SK-N-SH (cell line): Measurements from ENCODE around the gene HIF1A. TPM values are rescaled to one million over a fixed set of nuclear protein-coding genes. Genes with fewer than 3 reads are reported as not detected.
"Not testable (repeated sequence)": the region's sequence is repeated elsewhere in the genome, so short reads cannot be mapped to it uniquely, and the experiment has no call there.

Source experiments
- CTCF ChIA-PET: fragments of 300-600, 350-600 bp; formaldehyde crosslinking; extraction: SDS; loops from one replicate; lab custom pipeline; 2021; lab: Yijun Ruan, JAX
- POLR2A ChIA-PET: fragments of 350-600 bp; sonication (Branson Sonifier 250); formaldehyde crosslinking; extraction: SDS; loops from one replicate; lab custom pipeline; 2020; ENCODE audit warnings: antibody characterized with exemption, inconsistent platforms; lab: Yijun Ruan, JAX
- DNase-seq: peaks from one replicate; pipeline ENCODE4 v3.0.0; 2012
- H2AFZ ChIP-seq: fragments of 200-600 bp; sonication (generic); 2 replicates; pipeline ENCODE4 v1.8.1; 2016; ENCODE audit warnings: antibody characterized with exemption, mild to moderate bottlenecking, low read depth
- H3F3A ChIP-seq: fragments of 200-600 bp; sonication (generic); replicated peaks from 2 replicates; pipeline ENCODE3; 2016; ENCODE audit warnings: antibody characterized with exemption, mild to moderate bottlenecking; ENCODE audit not compliant: insufficient read depth
- H3K27ac ChIP-seq, 2 experiments: fragments of 200-500 bp in 1 of 2; fragments of 200-600 bp in 1 of 2; sonication (Bioruptor generic) in 1 of 2; sonication (generic), shearing (Covaris generic) in 1 of 2; 2 replicates each; pipeline versions ENCODE4 v1.5.1 to v1.6.1; 2014 to 2016; ENCODE audit warnings: low read depth in 2 of 2, inconsistent platforms in 1 of 2, low read length in 1 of 2, mild to moderate bottlenecking in 1 of 2, mixed read lengths in 1 of 2
- H3K27me3 ChIP-seq: fragments of 200-600 bp; sonication (generic), shearing (Covaris generic); 2 replicates; pipeline ENCODE4 v1.6.1; 2016; ENCODE audit warnings: mixed run types; ENCODE audit not compliant: insufficient read depth
- H3K36me3 ChIP-seq, 2 experiments: fragments of 200-500 bp in 1 of 2; fragments of 200-600 bp in 1 of 2; sonication (Bioruptor generic) in 1 of 2; sonication (generic) in 1 of 2; replicated peaks in 1 of 2; 2 replicates each; pipeline versions ENCODE3 to v1.5.1; 2014 to 2016; ENCODE audit warnings: low read length in 1 of 2, mild to moderate bottlenecking in 1 of 2; ENCODE audit not compliant: insufficient read depth in 2 of 2, control insufficient read depth in 1 of 2
- H3K4me1 ChIP-seq, 2 experiments: fragments of 200-500 bp in 1 of 2; fragments of 200-600 bp in 1 of 2; sonication (Bioruptor generic) in 1 of 2; sonication (generic), shearing (Covaris generic) in 1 of 2; 2 replicates each; pipeline versions ENCODE4 v1.5.1 to v1.6.1; 2014 to 2016; ENCODE audit warnings: low read depth in 1 of 2, low read length in 1 of 2, mixed run types in 1 of 2; ENCODE audit not compliant: insufficient read depth in 2 of 2, control insufficient read depth in 1 of 2
- H3K4me2 ChIP-seq: fragments of 200-600 bp; sonication (generic), shearing (Covaris generic); 2 replicates; pipeline ENCODE4 v1.6.1; 2017; ENCODE audit warnings: mixed run types
- H3K4me3 ChIP-seq, 2 experiments: fragments of 200-500 bp in 1 of 2; fragments of 200-600 bp in 1 of 2; sonication (Bioruptor generic) in 1 of 2; sonication (generic), shearing (Covaris generic) in 1 of 2; 2 replicates each; pipeline versions ENCODE4 v1.5.1 to v1.8.1; 2014 to 2016; ENCODE audit warnings: low read depth in 2 of 2, inconsistent platforms in 1 of 2, low read length in 1 of 2, mild to moderate bottlenecking in 1 of 2, mixed read lengths in 1 of 2, moderate library complexity in 1 of 2
- H3K79me2 ChIP-seq: fragments of 200-600 bp; sonication (generic); 2 replicates; pipeline ENCODE4 v1.8.1; 2017; ENCODE audit warnings: mild to moderate bottlenecking; ENCODE audit not compliant: insufficient read depth
- H3K9ac ChIP-seq: fragments of 200-600 bp; sonication (generic); 2 replicates; pipeline ENCODE4 v1.6.1; 2017; ENCODE audit warnings: mixed run types
- H3K9me2 ChIP-seq: fragments of 200-600 bp; sonication (generic); 2 replicates; pipeline ENCODE4 v1.6.1; 2017; ENCODE audit warnings: mixed run types
- H3K9me3 ChIP-seq: fragments of 200-600 bp; sonication (generic); 2 replicates; pipeline ENCODE4 v1.6.1; 2017; ENCODE audit warnings: mixed run types, mild to moderate bottlenecking, moderate library complexity
- H4K20me1 ChIP-seq: fragments of 200-600 bp; sonication (generic); 2 replicates; pipeline ENCODE4 v1.6.1; 2017; ENCODE audit warnings: mild to moderate bottlenecking, mixed run types; ENCODE audit not compliant: insufficient read depth
- CTCF ChIP-seq: fragments of 200-600 bp; sonication (generic); IDR thresholded peaks from 2 replicates; pipeline ENCODE4 v1.6.1; 2017; ENCODE audit warnings: antibody characterized with exemption, mild to moderate bottlenecking, moderate library complexity
- ELF1 ChIP-seq: IDR thresholded peaks from 2 replicates; pipeline ENCODE4 v1.4.0; 2012
- EP300 ChIP-seq, 2 experiments: IDR thresholded peaks; 2 replicates each; pipeline versions ENCODE4 v1.4.0 to v1.6.1; 2012; ENCODE audit warnings: borderline replicate concordance in 1 of 2, low read depth in 1 of 2, low read length in 1 of 2
- FOSL2 ChIP-seq: IDR thresholded peaks from 2 replicates; pipeline ENCODE4 v1.4.0; 2012; ENCODE audit warnings: low read depth, mild to moderate bottlenecking, moderate library complexity, borderline replicate concordance
- JUND ChIP-seq: IDR thresholded peaks from 2 replicates; pipeline ENCODE4 v1.4.0; 2012
- MAX ChIP-seq: IDR thresholded peaks from 2 replicates; pipeline ENCODE4 v1.4.0; 2012; ENCODE audit warnings: low read depth
- NRF1 ChIP-seq: IDR thresholded peaks from 2 replicates; pipeline ENCODE4 v1.6.1; 2012; ENCODE audit warnings: low read depth, mild to moderate bottlenecking, low read length
- RAD21 ChIP-seq: IDR thresholded peaks from 2 replicates; pipeline ENCODE4 v1.6.1; 2012; ENCODE audit warnings: mild to moderate bottlenecking, low read length
- RCOR1 ChIP-seq: fragments of 150-350 bp; IDR thresholded peaks from 2 replicates; pipeline ENCODE4 v1.6.1; 2017; ENCODE audit warnings: antibody characterized with exemption, low read length
- RXRA ChIP-seq: IDR thresholded peaks from 2 replicates; pipeline ENCODE4 v1.4.0; 2012; ENCODE audit warnings: low read depth, mild to moderate bottlenecking, borderline replicate concordance
- SMC3 ChIP-seq: IDR thresholded peaks from 2 replicates; pipeline ENCODE4 v1.6.1; 2012; ENCODE audit warnings: low read depth, low read length, improper control_type of control experiment
- TAF1 ChIP-seq: IDR thresholded peaks from 2 replicates; pipeline ENCODE4 v1.6.1; 2012; ENCODE audit warnings: low read depth, mild to moderate bottlenecking, low read length, moderate library complexity, borderline replicate concordance
- TCF12 ChIP-seq: IDR thresholded peaks from 2 replicates; pipeline ENCODE4 v1.4.0; 2012
- WGBS: methylation state at CpG from one replicate; pipeline ENCODE4 v1.1.6; 2017; ENCODE audit warnings: low lambda C conversion rate; 5-methylcytosine and 5-hydroxymethylcytosine counted together
- polyA plus RNA-seq, 3 experiments: library from polyadenylated mRNA; depleted of rRNA; stranded (reverse); fragments of >200 nt; gene quantifications; 2 replicates each; pipeline ENCODE4 v1.2.3, GENCODE V29; 2012

The HIF1A gene
- polyA plus RNA-seq, 1 of the 3 experiments (the other 2 are of a cell fraction): 20.8 TPM

- Histone ChIP-seq H3K4me2 (no peak overlapping the region), H3K36me3 (peaks cover 72 to 89% of the 10 kb centered on the region in 2 experiments), H3K27me3 (no peaks in the 10 kb centered on the region), H3K9me3 (no peaks in the 10 kb centered on the region), H2AFZ (no peak overlapping the region), H3K27ac (no peak overlapping the region), H3K4me1 (no peaks in the 10 kb centered on the region), H3K79me2 (peaks cover 30% of the 10 kb centered on the region), H4K20me1 (no peaks in the 10 kb centered on the region), H3F3A (peaks cover 12% of the 10 kb centered on the region), H3K4me3 (no peak overlapping the region), H3K9me2 (no peaks in the 10 kb centered on the region), H3K9ac (no peak overlapping the region)
- ChIA-PET CTCF (interaction anchor here (0.7 to 2.0 kb wide), 11 partner anchors 9 to 384 kb away, joined by 3 to 9 read pairs (median 3); no protein-coding TSS in a partner anchor), POLR2A (interaction anchor here (1.1 to 1.4 kb wide), 2 partner anchors 11 to 19 kb away, joined by 3 to 4 read pairs; no protein-coding TSS in a partner anchor)
- TF ChIP-seq ELF1 (no peak), MAX (no peak), JUND (no peak), EP300 (IDR thresholded peaks at IDR 0.05; ENCODE audit: borderline replicate concordance in 1 of 2, low read depth in 1 of 2, low read length in 1 of 2) (no peak), FOSL2 (no peak), RAD21 (no peak)
- DNase-seq: no peak
- 93% methylated on average over 6 of the region's 6 CpGs for WGBS
Measured at GRCh38 chr14:61742371-61742770, 47.1 kb downstream of the HIF1A start.

GRCh38 chr14:61744238-61744637 is 48.9 kb downstream of the HIF1A start:
- WGBS: 97% methylated on average over 5 of the region's 5 CpGs
- TF ChIP-seq RCOR1 (no peak), NRF1 (no peak), TAF1 (no peak), TCF12 (no peak), SMC3 (no peak), CTCF (no peak), RAD21 (no peak), RXRA (no peak)
- DNase-seq: no peak
- H3K27me3 ChIP-seq: no peaks in the 10 kb centered on the region
- no peak overlapping the region for H2AFZ ChIP-seq
- H3K9me2 ChIP-seq: no peaks in the 10 kb centered on the region
- no peak overlapping the region for H3K4me2 ChIP-seq
- H4K20me1 ChIP-seq: no peaks in the 10 kb centered on the region
- H3K27ac ChIP-seq: no peak overlapping the region
- CTCF ChIA-PET: interaction anchor here (0.7 to 4.1 kb wide), 3 partner anchors 8 to 481 kb away, joined by 3 to 20 read pairs (median 6); no protein-coding TSS in a partner anchor
- peaks cover 20% of the 10 kb centered on the region for H3K79me2 ChIP-seq
- H3F3A ChIP-seq: peaks cover 12% of the 10 kb centered on the region
- no peak overlapping the region for H3K4me3 ChIP-seq
- H3K4me1 ChIP-seq: no peaks in the 10 kb centered on the region
- POLR2A ChIA-PET: no interaction called here
- no peak overlapping the region for H3K9ac ChIP-seq
- H3K36me3 ChIP-seq: peaks cover 74 to 90% of the 10 kb centered on the region in 2 experiments
- no peaks in the 10 kb centered on the region for H3K9me3 ChIP-seq

- H3K4me2 ChIP-seq, H3K27ac ChIP-seq, H3K27me3 ChIP-seq, DNase-seq, H3K9me3 ChIP-seq, H3K4me3 ChIP-seq, POLR2A ChIA-PET, H4K20me1 ChIP-seq, H3K4me1 ChIP-seq, H3K9me2 ChIP-seq, H3K9ac ChIP-seq, H2AFZ ChIP-seq: not testable (repeated sequence)
- peaks cover 22% of the 10 kb centered on the region for H3F3A ChIP-seq
- H3K36me3 ChIP-seq: peaks cover 79 to 80% of the 10 kb centered on the region in 2 experiments
- H3K79me2 ChIP-seq: peaks cover 15% of the 10 kb centered on the region
- WGBS: 88% methylated on average over 3 of the region's 3 CpGs
- CTCF ChIA-PET: interaction anchor here (1.1 to 4.1 kb wide), 5 partner anchors 11 to 276 kb away, joined by 3 to 20 read pairs (median 4); partner anchors contain the start of gene SNAPC1
Measured at GRCh38 chr14:61746346-61746745, 51.0 kb downstream of the HIF1A start.
